Breast epithelium (tissue), 3 donors: Measurements from ENCODE around the gene ELANE.

ENCODE experiments used
- CTCF ChIP-seq, 3 donors: fragments of 450-650 bp; IDR thresholded peaks; one replicate each; pipeline ENCODE4 v1.5.1; 2016 to 2017; ENCODE audit warnings: antibody characterized with exemption in 3 of 3, mild to moderate bottlenecking in 3 of 3, moderate library complexity in 3 of 3
- POLR2A ChIP-seq: fragments of 450-650 bp; IDR thresholded peaks from one replicate; pipeline ENCODE4 v1.6.1; 2016; ENCODE audit warnings: antibody characterized with exemption, mild to moderate bottlenecking, moderate library complexity
- POLR2AphosphoS5 ChIP-seq, 3 donors: sonication (generic); formaldehyde crosslinking; IDR thresholded peaks; one replicate each; pipeline ENCODE4 v1.6.1; 2017; ENCODE audit warnings: antibody characterized with exemption in 3 of 3

- TF ChIP-seq POLR2A, result no peak
- TF ChIP-seq CTCF (IDR thresholded peaks at IDR 0.05), result no peak
- no peak for TF ChIP-seq POLR2AphosphoS5 (IDR thresholded peaks at IDR 0.05)
Observed at GRCh38 chr19:890831-891230, 38.7 kb downstream of the ELANE start.
